ENCODE data around the gene PCCA. TPM values are rescaled to one million over a fixed set of nuclear protein-coding genes. Genes with fewer than 3 reads are reported as not detected.

PCCA gene
- total and polyA plus RNA-seq, 2 donors (not counting 1 experiment from before 2014, with no cell fraction given), result 4.8 to 17.4 TPM

DNA sequence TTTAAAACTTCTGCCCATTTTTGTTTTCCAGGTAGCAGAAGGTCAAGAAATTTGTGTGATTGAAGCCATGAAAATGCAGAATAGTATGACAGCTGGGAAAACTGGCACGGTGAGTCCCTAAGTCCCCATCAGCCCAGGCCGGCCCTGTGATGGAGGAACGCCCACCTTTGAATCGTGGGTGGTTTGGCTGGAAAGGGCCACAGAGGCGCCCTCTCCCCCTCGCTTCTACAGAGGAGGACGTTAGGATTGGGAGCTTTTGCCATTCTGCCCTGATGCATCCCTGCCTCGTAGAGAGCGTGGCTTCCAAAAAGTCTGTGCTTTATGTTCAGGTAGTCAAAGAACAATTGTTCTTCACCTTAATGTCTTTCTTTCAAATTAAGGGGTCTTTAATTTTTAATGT, 438.8 kb downstream of the PCCA start:
- H4K20me1 ChIP-seq (ENCODE audit: control insufficient read depth, insufficient read depth, low read length, poor library complexity, severe bottlenecking), result no peaks in the 10 kb centered on the region
- Mint-ChIP-seq H3K27me3 (no peaks in the 10 kb centered on the region), H3K27ac (no peak overlapping the region), H3K4me1 (no peaks in the 10 kb centered on the region), H3K9me3 (ENCODE audit: insufficient read depth) (no peaks in the 10 kb centered on the region), H3K4me3 (no peak overlapping the region)
- intact Hi-C loops (cut with micrococcal nuclease), result no loop called here
- no peak overlapping the region for H3K27ac ChIP-seq (ENCODE audit: low read length in 2 of 2)
- ChIA-PET CTCF (interaction anchor here (0.8 kb wide), 1 partner anchor 11 kb away, joined by 3 read pairs; no protein-coding TSS in a partner anchor), POLR2A (no interaction called here)
- H3K79me2 ChIP-seq (ENCODE audit: control insufficient read depth, insufficient read depth, low read length), result no peaks in the 10 kb centered on the region
- TF ChIP-seq, protein P1, sequence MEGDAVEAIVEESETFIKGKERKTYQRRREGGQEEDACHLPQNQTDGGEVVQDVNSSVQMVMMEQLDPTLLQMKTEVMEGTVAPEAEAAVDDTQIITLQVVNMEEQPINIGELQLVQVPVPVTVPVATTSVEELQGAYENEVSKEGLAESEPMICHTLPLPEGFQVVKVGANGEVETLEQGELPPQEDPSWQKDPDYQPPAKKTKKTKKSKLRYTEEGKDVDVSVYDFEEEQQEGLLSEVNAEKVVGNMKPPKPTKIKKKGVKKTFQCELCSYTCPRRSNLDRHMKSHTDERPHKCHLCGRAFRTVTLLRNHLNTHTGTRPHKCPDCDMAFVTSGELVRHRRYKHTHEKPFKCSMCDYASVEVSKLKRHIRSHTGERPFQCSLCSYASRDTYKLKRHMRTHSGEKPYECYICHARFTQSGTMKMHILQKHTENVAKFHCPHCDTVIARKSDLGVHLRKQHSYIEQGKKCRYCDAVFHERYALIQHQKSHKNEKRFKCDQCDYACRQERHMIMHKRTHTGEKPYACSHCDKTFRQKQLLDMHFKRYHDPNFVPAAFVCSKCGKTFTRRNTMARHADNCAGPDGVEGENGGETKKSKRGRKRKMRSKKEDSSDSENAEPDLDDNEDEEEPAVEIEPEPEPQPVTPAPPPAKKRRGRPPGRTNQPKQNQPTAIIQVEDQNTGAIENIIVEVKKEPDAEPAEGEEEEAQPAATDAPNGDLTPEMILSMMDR (IDR thresholded peaks at IDR 0.05), result no peak
- no peak for TF ChIP-seq EZH2 (IDR thresholded peaks at IDR 0.05; ENCODE audit: borderline replicate concordance, insufficient read depth, low read depth, low read length, poor library complexity, severe bottlenecking)
- DNase-seq (no peak), ATAC-seq (ENCODE audit: low read depth) (no peak)
- H3K4me1 ChIP-seq (ENCODE audit: control insufficient read depth in 2 of 2, insufficient read depth in 2 of 2, low read length in 2 of 2), result no peaks in the 10 kb centered on the region
- no peak overlapping the region for H3K9ac ChIP-seq (ENCODE audit: low read length)
- peaks cover 0 to 8% (median 0%) of the 10 kb centered on the region in 3 donors for H3K9me3 ChIP-seq (ENCODE audit: control extremely low read depth in 1 of 3, control insufficient read depth in 2 of 3, insufficient read depth in 1 of 3, low read length in 2 of 3)
- no peaks in the 10 kb centered on the region for H3K36me3 ChIP-seq (replicated peaks in 1 of 2; ENCODE audit: control extremely low read depth in 1 of 2, control insufficient read depth in 1 of 2, extremely low read depth in 1 of 2, insufficient read depth in 2 of 2, low read length in 1 of 2)
- H3K4me3 ChIP-seq (ENCODE audit: control extremely low read depth in 1 of 5, extremely low read depth in 1 of 5, insufficient read depth in 1 of 5, low read depth in 2 of 5, low read length in 4 of 5), result no peak overlapping the region
- no peak overlapping the region for H2AFZ ChIP-seq (ENCODE audit: insufficient read depth, low read depth, low read length, poor library complexity, severe bottlenecking)
- peaks cover 0 to under 1% (median 0%) of the 10 kb centered on the region in 4 experiments for H3K27me3 ChIP-seq (replicated peaks in 1 of 4; ENCODE audit: control extremely low read depth in 1 of 4, control insufficient read depth in 3 of 4, insufficient read depth in 4 of 4, low read length in 3 of 4)
- WGBS (ENCODE audit: insufficient coverage), result 98% methylated on average over 6 of the region's 9 CpGs
- H3K4me2 ChIP-seq (replicated peaks; ENCODE audit: low read depth, low read length, poor library complexity, severe bottlenecking), result no peak overlapping the region

DNA sequence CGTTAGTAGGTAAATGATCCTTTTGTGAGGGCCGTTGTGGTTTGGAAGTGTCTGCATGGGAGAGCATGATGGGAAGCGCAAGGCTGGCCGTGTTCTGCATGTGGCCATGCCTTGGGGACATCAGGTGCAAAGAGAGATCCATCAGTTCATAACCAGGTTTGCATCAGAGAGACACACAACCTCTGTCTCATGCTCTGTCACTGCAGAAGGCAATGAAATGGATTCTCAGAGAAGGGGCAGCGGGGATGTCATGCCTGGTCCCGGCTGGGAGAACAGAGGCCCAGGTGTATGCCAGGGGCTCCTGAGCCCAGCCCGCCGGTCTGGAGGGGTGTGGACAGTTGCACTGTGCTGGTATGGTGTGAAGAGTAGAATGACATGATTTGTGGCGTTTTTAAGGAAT, 439.5 kb downstream of the PCCA start:
- Histone ChIP-seq H3K79me2 (ENCODE audit: control insufficient read depth, insufficient read depth, low read length) (no peaks in the 10 kb centered on the region), H3K27ac (ENCODE audit: low read length in 2 of 2) (no peak overlapping the region), H3K27me3 (replicated peaks in 1 of 4; ENCODE audit: control extremely low read depth in 1 of 4, control insufficient read depth in 3 of 4, insufficient read depth in 4 of 4, low read length in 3 of 4) (no peaks in the 10 kb centered on the region), H3K9ac (ENCODE audit: low read length) (no peak overlapping the region), H3K4me2 (replicated peaks; ENCODE audit: low read depth, low read length, poor library complexity, severe bottlenecking) (no peak overlapping the region), H2AFZ (ENCODE audit: insufficient read depth, low read depth, low read length, poor library complexity, severe bottlenecking) (no peak overlapping the region), H3K4me1 (ENCODE audit: control insufficient read depth in 2 of 2, insufficient read depth in 2 of 2, low read length in 2 of 2) (no peaks in the 10 kb centered on the region), H3K36me3 (replicated peaks in 1 of 2; ENCODE audit: control extremely low read depth in 1 of 2, control insufficient read depth in 1 of 2, extremely low read depth in 1 of 2, insufficient read depth in 2 of 2, low read length in 1 of 2) (no peaks in the 10 kb centered on the region), H3K4me3 (ENCODE audit: control extremely low read depth in 1 of 5, extremely low read depth in 1 of 5, insufficient read depth in 1 of 5, low read depth in 2 of 5, low read length in 4 of 5) (no peak overlapping the region), H4K20me1 (ENCODE audit: control insufficient read depth, insufficient read depth, low read length, poor library complexity, severe bottlenecking) (no peaks in the 10 kb centered on the region), H3K9me3 (ENCODE audit: control extremely low read depth in 1 of 3, control insufficient read depth in 2 of 3, insufficient read depth in 1 of 3, low read length in 2 of 3) (peaks cover 0 to 13% (median 0%) of the 10 kb centered on the region in 3 donors)
- Mint-ChIP-seq H3K9me3 (ENCODE audit: insufficient read depth) (no peaks in the 10 kb centered on the region), H3K4me1 (no peaks in the 10 kb centered on the region), H3K27me3 (no peaks in the 10 kb centered on the region), H3K4me3 (no peak overlapping the region), H3K27ac (no peak overlapping the region)
- 96% methylated on average over 7 of the region's 9 CpGs for whole genome bisulfite sequencing (ENCODE audit: insufficient coverage)
- no peak for DNase-seq
- no peak for ATAC-seq (ENCODE audit: low read depth)
- ChIA-PET POLR2A (no interaction called here), CTCF (no interaction called here)
- TF ChIP-seq, protein P1 (IDR thresholded peaks at IDR 0.05), result no peak
- no peak for TF ChIP-seq EZH2 (IDR thresholded peaks at IDR 0.05; ENCODE audit: borderline replicate concordance, insufficient read depth, low read depth, low read length, poor library complexity, severe bottlenecking)
- intact Hi-C loops (cut with micrococcal nuclease), result no loop called here
